ENCODE results near the gene FSTL5.
"Not testable (repeated sequence)": the region's sequence is repeated elsewhere in the genome, so short reads cannot be mapped to it uniquely, and the experiment has no call there.

The FSTL5 gene

GRCh38 chr4:161813889-161814288, 349.9 kb downstream of the FSTL5 start:
- DNase-seq (no peak), ATAC-seq (no peak)
- Mint-ChIP-seq H3K27ac (no peak overlapping the region), H3K4me1 (no peaks in the 10 kb centered on the region), H3K9me3 (peaks cover 4% of the 10 kb centered on the region), H3K27me3 (no peaks in the 10 kb centered on the region), H3K4me3 (no peak overlapping the region), H3K36me3 (ENCODE audit: low read depth) (no peaks in the 10 kb centered on the region)

GRCh38 chr4:161813389-161813788, 350.4 kb downstream of the FSTL5 start:
- DNase-seq (no peak), ATAC-seq (no peak)
- Mint-ChIP-seq H3K4me3 (no peak overlapping the region), H3K27me3 (no peaks in the 10 kb centered on the region), H3K4me1 (no peaks in the 10 kb centered on the region), H3K9me3 (peaks cover 4% of the 10 kb centered on the region), H3K27ac (no peak overlapping the region), H3K36me3 (ENCODE audit: low read depth) (no peaks in the 10 kb centered on the region)

- Mint-ChIP-seq H3K36me3 (ENCODE audit: low read depth) (no peaks in the 10 kb centered on the region), H3K27me3 (no peaks in the 10 kb centered on the region), H3K4me3 (no peak overlapping the region), H3K27ac (no peak overlapping the region), H3K4me1 (no peaks in the 10 kb centered on the region), H3K9me3 (peaks cover 15% of the 10 kb centered on the region)
- DNase-seq (no peak), ATAC-seq (no peak)
These were observed 360.6 kb downstream of the FSTL5 start for GRCh38 chr4:161803171-161803570.

DNA sequence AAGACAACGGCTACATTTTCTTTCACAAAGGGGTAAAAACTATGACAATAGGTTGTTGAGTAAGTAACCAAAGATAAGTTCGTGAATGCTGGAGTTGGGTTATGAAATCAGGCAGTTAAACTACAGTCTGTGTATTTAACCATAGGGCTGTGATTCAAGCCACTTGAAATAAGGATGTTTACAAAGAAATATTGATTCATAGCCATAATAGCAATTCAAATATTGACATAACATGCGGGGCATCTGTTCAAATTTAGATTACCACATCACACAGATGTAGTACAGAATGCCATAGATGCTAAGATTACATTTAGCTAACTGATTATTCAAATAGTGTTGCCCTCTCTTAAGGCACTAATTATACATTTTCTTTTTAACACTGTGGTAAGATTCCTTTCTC, 364.1 kb downstream of the FSTL5 start:
- ATAC-seq (no peak), DNase-seq (no peak)
- no peak overlapping the region for H3K4me3 Mint-ChIP-seq
- H3K9me3 Mint-ChIP-seq = peaks cover 3% of the 10 kb centered on the region
- H3K27me3 Mint-ChIP-seq = no peaks in the 10 kb centered on the region
- H3K36me3 Mint-ChIP-seq (ENCODE audit: low read depth) = no peaks in the 10 kb centered on the region
- no peaks in the 10 kb centered on the region for H3K4me1 Mint-ChIP-seq
- no peak overlapping the region for H3K27ac Mint-ChIP-seq

DNA sequence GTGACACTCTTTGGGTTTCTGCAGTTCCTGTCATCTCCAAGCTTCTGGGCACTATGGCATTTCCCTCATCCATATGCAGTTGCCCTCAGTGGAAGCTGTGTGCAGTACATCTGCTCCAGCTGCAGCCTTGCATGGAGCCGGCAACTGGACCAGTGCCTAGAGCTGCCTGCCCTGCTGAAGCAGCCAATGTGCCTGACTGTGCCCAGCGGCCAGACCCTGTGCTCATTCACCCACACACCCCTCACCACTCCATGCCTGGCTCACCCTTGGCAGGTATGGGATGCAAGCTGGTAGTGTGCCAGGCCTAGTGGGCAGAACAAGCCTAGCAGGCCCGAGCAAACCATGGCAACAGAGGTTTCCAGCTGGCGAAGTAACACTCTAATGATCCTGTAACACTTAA, 370.8 kb downstream of the FSTL5 start:
- no peak for DNase-seq
- Mint-ChIP-seq H3K36me3 (ENCODE audit: low read depth) (no peaks in the 10 kb centered on the region), H3K27me3 (no peaks in the 10 kb centered on the region), H3K9me3 (no peaks in the 10 kb centered on the region), H3K27ac (no peak overlapping the region), H3K4me1 (no peaks in the 10 kb centered on the region), H3K4me3 (no peak overlapping the region)
- ATAC-seq = no peak

- no peak for DNase-seq
- no peak for ATAC-seq
- H3K27ac Mint-ChIP-seq = no peak overlapping the region
- no peaks in the 10 kb centered on the region for H3K4me1 Mint-ChIP-seq
- peaks cover 4% of the 10 kb centered on the region for H3K9me3 Mint-ChIP-seq
- no peaks in the 10 kb centered on the region for H3K36me3 Mint-ChIP-seq (ENCODE audit: low read depth)
- H3K4me3 Mint-ChIP-seq = no peak overlapping the region
- H3K27me3 Mint-ChIP-seq = no peaks in the 10 kb centered on the region
These were observed 371.8 kb downstream of the FSTL5 start for GRCh38 chr4:161791796-161792556.

- no peak overlapping the region for H3K4me3 Mint-ChIP-seq
- DNase-seq (no peak), ATAC-seq (no peak)
- no peak overlapping the region for H3K27ac Mint-ChIP-seq
- no peaks in the 10 kb centered on the region for H3K4me1 Mint-ChIP-seq
- H3K36me3 Mint-ChIP-seq (ENCODE audit: low read depth) = no peaks in the 10 kb centered on the region
- peaks cover 7% of the 10 kb centered on the region for H3K9me3 Mint-ChIP-seq
- H3K27me3 Mint-ChIP-seq = no peaks in the 10 kb centered on the region
These were observed 396.7 kb downstream of the FSTL5 start for GRCh38 chr4:161767116-161767515.

DNA sequence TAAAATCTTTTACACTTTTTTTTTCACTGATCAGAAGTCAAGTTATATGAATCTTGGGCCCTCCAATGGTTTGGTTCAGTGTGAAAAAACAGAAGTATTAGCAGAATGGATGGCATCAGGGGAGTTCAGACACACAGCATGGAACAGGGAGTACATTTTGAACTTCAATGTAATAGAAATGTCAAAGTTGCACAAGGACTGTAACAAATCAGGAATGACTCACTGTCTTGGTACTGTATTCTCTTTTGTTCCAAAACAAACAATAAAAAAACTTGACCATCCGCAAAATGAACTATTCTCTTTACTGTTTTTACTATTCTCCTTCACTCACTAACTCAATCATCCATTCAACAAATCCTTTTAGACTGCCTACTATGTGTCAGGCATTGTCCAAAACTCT, 401.0 kb downstream of the FSTL5 start:
- Mint-ChIP-seq H3K27ac (no peak overlapping the region), H3K4me3 (no peak overlapping the region), H3K9me3 (no peaks in the 10 kb centered on the region), H3K36me3 (ENCODE audit: low read depth) (no peaks in the 10 kb centered on the region), H3K27me3 (no peaks in the 10 kb centered on the region), H3K4me1 (no peaks in the 10 kb centered on the region)
- DNase-seq (no peak), ATAC-seq (no peak)

DNA sequence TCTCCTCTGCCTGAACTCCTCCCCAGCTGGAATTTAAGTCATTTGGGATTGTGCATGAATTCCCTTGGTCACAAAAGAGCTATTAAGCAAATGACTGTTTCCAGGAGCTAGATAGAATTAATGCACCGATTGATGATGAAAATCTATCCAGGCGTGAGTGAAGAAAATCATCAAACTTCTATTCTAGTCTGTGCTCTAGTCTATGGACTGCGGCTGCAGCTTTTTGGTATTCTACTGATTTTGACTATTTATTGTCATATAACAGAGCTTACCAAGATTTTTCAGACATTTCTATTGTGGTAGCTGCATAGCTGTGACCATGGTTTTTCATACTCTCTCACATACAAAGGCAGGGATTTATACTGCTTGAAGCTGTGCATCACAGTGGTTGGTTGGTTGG, 403.8 kb downstream of the FSTL5 start:
- no peaks in the 10 kb centered on the region for H3K27me3 Mint-ChIP-seq
- no peaks in the 10 kb centered on the region for H3K9me3 Mint-ChIP-seq
- H3K36me3 Mint-ChIP-seq (ENCODE audit: low read depth) = no peaks in the 10 kb centered on the region
- ATAC-seq (no peak), DNase-seq (no peak)
- H3K27ac Mint-ChIP-seq = no peak overlapping the region
- no peaks in the 10 kb centered on the region for H3K4me1 Mint-ChIP-seq
- no peak overlapping the region for H3K4me3 Mint-ChIP-seq

DNA sequence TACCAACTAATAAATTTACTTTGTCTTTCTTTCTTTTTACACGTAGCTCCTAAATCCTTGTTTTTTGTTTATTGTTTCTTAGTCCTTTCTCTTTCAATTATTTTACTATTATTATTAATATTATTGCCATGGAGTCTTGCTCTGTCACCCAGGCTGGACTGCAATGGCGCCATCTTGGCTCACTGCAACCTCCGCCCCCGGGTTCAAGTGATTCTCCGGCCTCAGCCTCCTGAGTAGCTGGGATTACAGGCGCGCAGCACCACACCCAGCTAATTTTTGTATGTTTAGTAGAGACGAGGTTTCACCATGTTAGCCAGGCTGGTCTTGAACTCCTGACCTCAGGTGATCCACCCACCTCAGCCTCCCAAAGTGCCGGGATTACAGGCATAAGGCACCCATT, 405.4 kb downstream of the FSTL5 start:
- not testable (repeated sequence) for ATAC-seq; H3K4me1 Mint-ChIP-seq; H3K27ac Mint-ChIP-seq; H3K27me3 Mint-ChIP-seq; H3K9me3 Mint-ChIP-seq; DNase-seq; H3K36me3 Mint-ChIP-seq (ENCODE audit: low read depth); H3K4me3 Mint-ChIP-seq

- no peaks in the 10 kb centered on the region for H3K27me3 Mint-ChIP-seq
- no peaks in the 10 kb centered on the region for H3K36me3 Mint-ChIP-seq (ENCODE audit: low read depth)
- H3K27ac Mint-ChIP-seq = no peak overlapping the region
- DNase-seq (no peak), ATAC-seq (no peak)
- H3K4me1 Mint-ChIP-seq = no peaks in the 10 kb centered on the region
- H3K9me3 Mint-ChIP-seq = peaks cover 21% of the 10 kb centered on the region
- no peak overlapping the region for H3K4me3 Mint-ChIP-seq
These were observed 434.9 kb downstream of the FSTL5 start for GRCh38 chr4:161728929-161729328.

GRCh38 chr4:161721947-161722346, 441.9 kb downstream of the FSTL5 start:
- no peak for ATAC-seq

GRCh38 chr4:161717084-161717483, 446.7 kb downstream of the FSTL5 start:
- Mint-ChIP-seq H3K4me1 (no peaks in the 10 kb centered on the region), H3K36me3 (ENCODE audit: low read depth) (no peaks in the 10 kb centered on the region), H3K4me3 (no peak overlapping the region), H3K27me3 (no peaks in the 10 kb centered on the region), H3K9me3 (peaks cover 18% of the 10 kb centered on the region), H3K27ac (no peak overlapping the region)
- DNase-seq (no peak), ATAC-seq (no peak)

More at GRCh38 chr4:161721947-161722346, 441.9 kb downstream of the FSTL5 start:
- H3K27me3 Mint-ChIP-seq = no peaks in the 10 kb centered on the region
- H3K36me3 Mint-ChIP-seq (ENCODE audit: low read depth) = no peaks in the 10 kb centered on the region
- H3K4me3 Mint-ChIP-seq = no peak overlapping the region
- DNase-seq = no peak
- H3K4me1 Mint-ChIP-seq = no peaks in the 10 kb centered on the region
- H3K9me3 Mint-ChIP-seq = peaks cover 9% of the 10 kb centered on the region
- H3K27ac Mint-ChIP-seq = no peak overlapping the region

DNA sequence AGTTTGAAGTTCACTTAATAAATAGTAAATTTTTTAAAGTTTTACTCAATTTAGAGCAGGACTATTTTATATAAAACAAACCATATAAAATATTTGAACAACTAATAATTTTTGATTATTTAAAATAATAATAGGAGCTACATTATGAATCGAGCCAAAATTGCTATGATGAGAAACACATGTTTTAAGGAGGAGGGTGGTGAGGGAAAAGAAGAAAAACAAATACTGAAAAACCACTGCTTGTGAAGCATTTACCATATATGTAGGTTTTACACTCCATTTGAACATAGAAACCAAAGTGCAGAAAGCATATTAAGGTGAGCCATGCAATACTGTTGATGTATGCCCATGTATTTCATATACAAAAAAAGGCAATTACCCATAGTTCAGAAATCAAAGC, 448.9 kb downstream of the FSTL5 start:
- Mint-ChIP-seq H3K9me3 (peaks cover 11% of the 10 kb centered on the region), H3K4me1 (no peaks in the 10 kb centered on the region), H3K36me3 (ENCODE audit: low read depth) (no peaks in the 10 kb centered on the region), H3K27ac (no peak overlapping the region), H3K27me3 (no peaks in the 10 kb centered on the region), H3K4me3 (no peak overlapping the region)
- no peak for DNase-seq
- no peak for ATAC-seq

DNA sequence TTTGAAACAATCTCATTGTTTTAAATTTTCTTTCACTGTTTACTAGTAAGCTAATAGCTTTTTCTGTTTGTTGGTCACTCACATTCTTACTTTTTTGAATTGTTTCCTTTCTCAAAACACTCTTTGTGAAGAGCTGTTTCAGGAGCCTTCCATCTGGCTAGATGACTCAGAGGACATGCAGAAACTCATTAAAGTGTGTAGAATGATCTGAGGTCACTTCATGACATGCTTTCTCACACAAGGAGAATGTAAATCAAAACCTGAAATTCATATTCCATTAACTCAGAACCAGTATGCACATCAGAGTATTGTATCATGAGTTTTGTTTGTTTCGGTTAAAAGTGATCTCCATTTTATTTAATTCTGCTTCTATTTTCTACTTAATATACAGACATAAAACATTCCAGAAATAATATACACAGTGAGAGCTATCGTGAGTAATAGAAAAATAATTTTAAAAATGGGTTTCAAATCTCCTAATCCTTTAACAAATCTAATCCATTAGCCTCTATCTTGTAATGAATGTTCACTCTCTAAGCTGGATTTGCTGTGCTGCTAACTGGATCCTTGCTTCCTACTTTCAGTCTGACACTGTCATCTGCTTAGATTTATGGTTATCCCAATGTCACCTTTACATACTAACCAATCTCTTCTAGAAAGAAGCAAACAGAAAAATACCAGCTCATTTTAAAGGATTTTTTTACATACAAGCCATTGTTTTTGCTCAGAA, 449.6 kb downstream of the FSTL5 start:
- H3K4me3 Mint-ChIP-seq = no peak overlapping the region
- ATAC-seq = no peak
- H3K4me1 Mint-ChIP-seq = no peaks in the 10 kb centered on the region
- no peaks in the 10 kb centered on the region for H3K27me3 Mint-ChIP-seq
- peaks cover 11% of the 10 kb centered on the region for H3K9me3 Mint-ChIP-seq
- DNase-seq = no peak
- H3K27ac Mint-ChIP-seq = no peak overlapping the region
- H3K36me3 Mint-ChIP-seq (ENCODE audit: low read depth) = no peaks in the 10 kb centered on the region

Data from activated naive CD8-positive, alpha-beta T cell treated with anti-CD3 and anti-CD28 coated beads, Interleukin-2, amount 50 U/mL, for 24 hours (primary cell).